A673 (cell line): ENCODE results near the gene TTL. TPM values are rescaled to one million over a fixed set of nuclear protein-coding genes. Genes with fewer than 3 reads are reported as not detected.
"Not testable (repeated sequence)": the region's sequence is repeated elsewhere in the genome, so short reads cannot be mapped to it uniquely, and the experiment has no call there.

ENCODE experiments used
- BruUV-seq: library from RNA; stranded (reverse); fragments of 400-500 nt; replicated peaks from 2 replicates; lab custom pipeline; 2021; lab: Mats Ljungman, UMichigan
- CTCF ChIA-PET: fragments of 300-600 bp; sonication (Branson Sonifier 250); formaldehyde crosslinking; loops from one replicate; lab custom pipeline; 2022; ENCODE audit warnings: antibody characterized with exemption; lab: Charles Lee
- POLR2A ChIA-PET: fragments of 300-600 bp; sonication (Branson Sonifier 250); formaldehyde crosslinking; loops from one replicate; lab custom pipeline; 2022; ENCODE audit warnings: antibody characterized with exemption; ENCODE audit not compliant: low non-redundant PET; lab: Charles Lee
- DNase-seq: peaks from one replicate; pipeline ENCODE4 v3.0.0-alpha.2; 2015; ENCODE audit warnings: low spot score
- H3K27ac ChIP-seq: fragments of 200-600 bp; sonication (generic); 2 replicates; pipeline ENCODE4 v1.5.1; 2016; ENCODE audit warnings: mixed run types, low read depth, mild to moderate bottlenecking, mixed read lengths, antibody characterized with exemption, low read length; ENCODE audit not compliant: poor library complexity, severe bottlenecking
- H3K27me3 ChIP-seq: fragments of 200-600 bp; sonication (generic); replicated peaks from 2 replicates; pipeline ENCODE4 v1.6.1; 2017; ENCODE audit warnings: mixed run types, low read depth, mild to moderate bottlenecking, mixed read lengths, antibody characterized with exemption, low read length; ENCODE audit not compliant: insufficient read depth, poor library complexity
- H3K36me3 ChIP-seq: fragments of 200-600 bp; sonication (generic); 2 replicates; pipeline ENCODE4 v1.6.1; 2016; ENCODE audit warnings: mixed run types, mild to moderate bottlenecking, mixed read lengths, antibody characterized with exemption, low read length; ENCODE audit not compliant: insufficient read depth, poor library complexity, severe bottlenecking
- H3K4me1 ChIP-seq: fragments of 200-600 bp; sonication (generic); 2 replicates; pipeline ENCODE4 v1.6.1; 2017; ENCODE audit warnings: mixed run types, mild to moderate bottlenecking, mixed read lengths, antibody characterized with exemption, low read length; ENCODE audit not compliant: insufficient read depth, poor library complexity, severe bottlenecking
- H3K4me3 ChIP-seq: fragments of 200-600 bp; sonication (generic); 2 replicates; pipeline ENCODE4 v1.5.1; 2016; ENCODE audit warnings: low read depth, mixed run types, mild to moderate bottlenecking, mixed read lengths, low read length; ENCODE audit not compliant: poor library complexity, severe bottlenecking
- H3K9me3 ChIP-seq: fragments of 200-600 bp; sonication (generic); 2 replicates; pipeline ENCODE4 v1.6.1; 2016; ENCODE audit warnings: mixed run types, low read depth, mild to moderate bottlenecking, mixed read lengths, antibody characterized with exemption, low read length; ENCODE audit not compliant: poor library complexity, severe bottlenecking
- CTCF ChIP-seq: fragments of 300-800, 200-600 bp; sonication (generic); conservative IDR thresholded peaks from 2 replicates; pipeline ENCODE4 v1.5.1; 2017; ENCODE audit warnings: low read depth, mild to moderate bottlenecking, antibody characterized with exemption, low read length, moderate library complexity, mixed read lengths
- EZH2 ChIP-seq: fragments of 200-600 bp; sonication (generic); IDR thresholded peaks from 2 replicates; pipeline ENCODE4 v1.6.1; 2017; ENCODE audit warnings: borderline replicate concordance, low read depth, mild to moderate bottlenecking, mixed read lengths, antibody characterized with exemption, low read length; ENCODE audit not compliant: poor library complexity, severe bottlenecking
- intact Hi-C: fragments of 100-400 bp; cut with micrococcal nuclease; formaldehyde crosslinking; loops from one replicate; pipeline ENCODE4 v1.10.0; 2022; ENCODE audit not compliant: unreplicated experiment
- total RNA-seq: library from RNA; stranded (reverse); gene quantifications from 2 replicates; pipeline ENCODE4 v1.2.3, GENCODE V29; 2021

Gene TTL
- total RNA-seq, 1 experiment from 2014 or later, result 146 TPM

DNA sequence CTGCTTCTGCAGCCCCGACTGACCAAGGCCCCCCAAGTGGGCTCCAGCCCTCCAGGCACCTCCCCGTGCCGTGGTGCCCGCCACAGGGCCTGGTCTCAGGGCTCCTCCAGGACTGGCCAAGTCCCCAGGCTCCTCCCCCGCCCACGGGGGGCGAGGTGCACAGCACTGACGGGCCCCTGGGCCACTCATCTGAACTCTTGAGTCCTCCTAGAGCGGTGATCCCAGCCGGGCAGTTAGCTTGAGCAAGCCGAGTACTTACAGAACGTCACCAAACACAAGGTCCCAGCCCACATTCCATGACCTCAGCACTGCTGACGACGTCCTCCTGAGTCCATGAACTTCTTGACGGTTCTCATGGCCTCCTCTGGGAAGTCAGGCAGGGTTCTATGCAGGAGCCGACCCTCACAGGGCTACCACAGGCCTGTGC, 44.5 kb upstream of the TTL start:
- DNase-seq, H3K27ac ChIP-seq, H3K27me3 ChIP-seq, BruUV-seq, H3K4me1 ChIP-seq, POLR2A ChIA-PET, H3K9me3 ChIP-seq, H3K4me3 ChIP-seq, CTCF ChIA-PET, intact Hi-C loops, H3K36me3 ChIP-seq: not testable (repeated sequence)

GRCh38 chr2:112438603-112439261, 43.2 kb upstream of the TTL start:
- intact Hi-C loops, H3K4me1 ChIP-seq, POLR2A ChIA-PET, DNase-seq, BruUV-seq, H3K36me3 ChIP-seq, H3K27ac ChIP-seq, H3K27me3 ChIP-seq, H3K4me3 ChIP-seq, H3K9me3 ChIP-seq, CTCF ChIA-PET: not testable (repeated sequence)

GRCh38 chr2:112444256-112444655, 37.7 kb upstream of the TTL start:
- CTCF ChIA-PET, H3K9me3 ChIP-seq, intact Hi-C loops, POLR2A ChIA-PET, H3K27me3 ChIP-seq, H3K36me3 ChIP-seq, H3K27ac ChIP-seq, H3K4me1 ChIP-seq, DNase-seq, H3K4me3 ChIP-seq, BruUV-seq: not testable (repeated sequence)

DNA sequence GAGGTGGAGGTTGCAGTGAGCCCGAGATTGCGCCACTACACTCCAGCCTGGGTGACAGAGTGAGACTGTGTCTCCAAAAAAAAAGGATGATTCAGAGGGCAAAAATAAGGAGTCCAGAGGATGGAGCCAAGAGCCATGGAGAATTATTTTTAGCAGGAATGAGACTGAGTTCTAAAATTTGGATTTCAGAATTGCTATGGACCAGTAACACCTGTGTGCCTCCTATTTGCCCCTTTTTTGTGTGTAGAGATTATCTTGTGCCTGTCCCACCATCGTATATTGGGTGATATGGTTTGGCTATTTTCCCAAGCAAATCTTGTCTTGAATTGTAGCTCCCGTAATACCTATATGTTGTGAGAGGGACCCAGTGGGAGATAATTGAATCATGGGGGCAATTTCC, 32.1 kb upstream of the TTL start:
- BruUV-seq, result no TSS peak
- H3K9me3 ChIP-seq, result no peaks in the 10 kb centered on the region
- no peak overlapping the region for H3K27ac ChIP-seq
- ChIA-PET POLR2A (no interaction called here), CTCF (interaction anchor here (0.5 kb wide), 1 partner anchor 330 kb away, joined by 6 read pairs; no protein-coding TSS in a partner anchor)
- no peak for DNase-seq
- TF ChIP-seq EZH2 (no peak), CTCF (no peak)
- intact Hi-C loops, result no loop called here
- H3K27me3 ChIP-seq, result no peaks in the 10 kb centered on the region
- no peaks in the 10 kb centered on the region for H3K4me1 ChIP-seq
- H3K36me3 ChIP-seq, result no peaks in the 10 kb centered on the region
- no peak overlapping the region for H3K4me3 ChIP-seq
